SU-DHL-6 (cell line): ENCODE results near the gene IRX4.

ENCODE experiments used
- H2AFZ ChIP-seq: fragments of 200-600 bp; sonication (generic); 2 replicates; pipeline ENCODE4 v1.6.1; 2014; ENCODE audit warnings: low read depth, mild to moderate bottlenecking, moderate library complexity, mixed read lengths, antibody characterized with exemption, low read length; ENCODE audit not compliant: severe bottlenecking
- H3F3A ChIP-seq: fragments of 200-600 bp; shearing (Covaris generic); 2 replicates; pipeline ENCODE4 v1.6.0; 2016; ENCODE audit warnings: antibody characterized with exemption, mild to moderate bottlenecking; ENCODE audit not compliant: insufficient read depth
- H3K27ac ChIP-seq: fragments of 200-600 bp; sonication (generic); 2 replicates; pipeline ENCODE4 v1.5.1; 2016; ENCODE audit warnings: low read depth, mild to moderate bottlenecking, low read length, moderate library complexity, mixed read lengths
- H3K27me3 ChIP-seq: fragments of 200-600 bp; sonication (generic), shearing (Covaris generic); 2 replicates; pipeline ENCODE4 v1.6.0; 2014; ENCODE audit warnings: mild to moderate bottlenecking, low read length
- H3K36me3 ChIP-seq: fragments of 200-600 bp; sonication (generic); 2 replicates; pipeline ENCODE4 v1.6.1; 2014; ENCODE audit warnings: mild to moderate bottlenecking, low read length, mixed read lengths
- H3K4me2 ChIP-seq: fragments of 300-600, 200-600 bp; shearing (Covaris generic), sonication (generic); 2 replicates; pipeline ENCODE4 v1.6.0; 2014; ENCODE audit warnings: low read length, low read depth, mild to moderate bottlenecking; ENCODE audit not compliant: poor library complexity, severe bottlenecking
- H3K4me3 ChIP-seq: fragments of 200-600 bp; sonication (generic); 2 replicates; pipeline ENCODE4 v1.5.1; 2014; ENCODE audit warnings: antibody characterized with exemption, low read length, mild to moderate bottlenecking, mixed read lengths; ENCODE audit not compliant: insufficient read depth, poor library complexity, severe bottlenecking
- H3K79me2 ChIP-seq: fragments of 200-600 bp; sonication (generic); 2 replicates; pipeline ENCODE4 v1.6.1; 2014; ENCODE audit warnings: mild to moderate bottlenecking, low read length, moderate library complexity; ENCODE audit not compliant: insufficient read depth
- H3K9ac ChIP-seq: fragments of 200-600 bp; sonication (generic); 2 replicates; pipeline ENCODE4 v1.7.0; 2014; ENCODE audit warnings: mild to moderate bottlenecking, low read length
- H3K9me2 ChIP-seq: fragments of 200-600 bp; sonication (generic); replicated peaks from 2 replicates; pipeline ENCODE4 v1.6.1; 2014; ENCODE audit warnings: low read length; ENCODE audit not compliant: insufficient read depth
- H3K9me3 ChIP-seq: fragments of 200-600 bp; sonication (generic); 2 replicates; pipeline ENCODE4 v1.6.1; 2014; ENCODE audit warnings: low read length, mixed read lengths; ENCODE audit not compliant: insufficient read depth
- H4K20me1 ChIP-seq: fragments of 200-600 bp; sonication (generic); 2 replicates; pipeline ENCODE4 v1.6.1; 2014; ENCODE audit warnings: low read depth, mild to moderate bottlenecking, antibody characterized with exemption, low read length, moderate library complexity, mixed read lengths
- CTCF ChIP-seq: fragments of 200-600 bp; sonication (generic); IDR thresholded peaks from one replicate; pipeline ENCODE4 v1.5.1; 2017; ENCODE audit warnings: antibody characterized with exemption, mild to moderate bottlenecking, low read length, moderate library complexity; ENCODE audit not compliant: insufficient read depth, poor library complexity, severe bottlenecking
- EZH2phosphoT487 ChIP-seq: fragments of 200-600 bp; sonication (generic), shearing (Covaris generic); conservative IDR thresholded peaks from 2 replicates; pipeline ENCODE4 v1.6.1; 2018; ENCODE audit warnings: mild to moderate bottlenecking, antibody characterized with exemption, low read length, moderate library complexity, mixed read lengths

Gene IRX4

DNA sequence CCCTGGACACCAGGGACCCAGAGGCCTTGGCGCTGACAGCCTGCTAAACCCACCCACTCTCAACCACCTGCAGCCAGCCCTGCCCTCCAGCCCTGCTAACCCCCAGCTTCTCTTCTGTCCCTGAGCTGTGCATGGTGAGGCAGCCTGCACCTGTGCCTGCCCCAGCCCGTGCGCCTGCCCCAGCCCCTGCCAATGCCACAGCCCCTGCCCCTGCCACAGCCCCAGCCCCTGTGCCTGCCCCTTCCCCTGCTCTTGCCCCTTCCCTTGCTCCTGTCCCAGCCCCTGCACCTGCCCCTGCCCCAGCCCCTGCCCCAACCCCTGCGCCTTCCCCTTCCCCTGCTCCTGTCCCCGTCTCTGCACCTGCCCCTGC, 43.3 kb upstream of the IRX4 start:
- Histone ChIP-seq H3K36me3 (no peaks in the 10 kb centered on the region), H3K9me3 (peaks cover 9% of the 10 kb centered on the region; the same call in 1 of the 2 replicates), H3F3A (no peaks in the 10 kb centered on the region; the same call in 1 of the 2 replicates), H3K79me2 (no peaks in the 10 kb centered on the region), H3K4me3 (no peak overlapping the region), H3K4me2 (no peak overlapping the region), H4K20me1 (no peaks in the 10 kb centered on the region), H3K27me3 (no peaks in the 10 kb centered on the region), H2AFZ (no peak overlapping the region), H3K9me2 (no peaks in the 10 kb centered on the region), H3K9ac (no peak overlapping the region), H3K27ac (no peak overlapping the region)
- no peak for TF ChIP-seq CTCF
- no peak for TF ChIP-seq EZH2phosphoT487

GRCh38 chr5:1925111-1926070, 42.7 kb upstream of the IRX4 start:
- H3F3A ChIP-seq = no peaks in the 10 kb centered on the region; the same call in 1 of the 2 replicates
- H3K27me3 ChIP-seq = no peaks in the 10 kb centered on the region
- H2AFZ ChIP-seq = no peak overlapping the region
- no peaks in the 10 kb centered on the region for H3K9me2 ChIP-seq
- H4K20me1 ChIP-seq = no peaks in the 10 kb centered on the region
- no peak overlapping the region for H3K27ac ChIP-seq
- no peaks in the 10 kb centered on the region for H3K79me2 ChIP-seq
- no peak overlapping the region for H3K4me3 ChIP-seq
- no peak overlapping the region for H3K9ac ChIP-seq
- peaks cover 9% of the 10 kb centered on the region; the same call in 1 of the 2 replicates for H3K9me3 ChIP-seq
- no peak for TF ChIP-seq CTCF
- TF ChIP-seq EZH2phosphoT487 = no peak
- no peaks in the 10 kb centered on the region for H3K36me3 ChIP-seq
- no peak overlapping the region for H3K4me2 ChIP-seq

DNA sequence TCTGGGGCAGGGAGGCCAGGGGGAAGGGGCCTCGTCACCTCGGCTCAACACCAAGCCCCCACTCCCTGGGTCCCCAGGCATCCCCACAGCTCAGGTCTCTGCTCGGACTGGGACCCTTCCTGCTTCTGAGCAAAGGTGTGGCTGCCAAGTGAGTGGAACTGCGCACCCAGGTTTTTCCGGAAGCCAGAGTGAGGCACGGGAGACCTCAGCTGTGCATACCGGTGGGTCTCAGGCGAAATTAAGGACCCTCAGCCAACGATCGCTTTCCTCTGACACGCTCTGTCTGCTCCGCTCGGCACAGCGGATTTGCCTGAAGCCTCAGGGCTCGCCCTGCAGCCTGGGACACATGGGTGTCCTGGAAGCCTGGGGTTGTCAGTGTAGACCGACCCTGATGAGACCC, 41.0 kb upstream of the IRX4 start:
- Histone ChIP-seq H3K4me2 (no peak overlapping the region), H3K4me3 (no peak overlapping the region), H4K20me1 (no peaks in the 10 kb centered on the region), H3K79me2 (no peaks in the 10 kb centered on the region), H3K27ac (no peak overlapping the region), H2AFZ (no peak overlapping the region), H3K9me2 (no peaks in the 10 kb centered on the region), H3F3A (no peaks in the 10 kb centered on the region; the same call in 1 of the 2 replicates), H3K27me3 (no peaks in the 10 kb centered on the region), H3K9me3 (no peaks in the 10 kb centered on the region), H3K9ac (no peak overlapping the region), H3K36me3 (no peaks in the 10 kb centered on the region)
- TF ChIP-seq EZH2phosphoT487 = no peak
- no peak for TF ChIP-seq CTCF
